H1 (cell line): ENCODE measurements around the gene MED28. TPM values are rescaled to one million over a fixed set of nuclear protein-coding genes. Genes with fewer than 3 reads are reported as not detected.

Source experiments
- CTCF ChIA-PET: fragments of 300-600 bp; sonication (Branson Sonifier 250); formaldehyde crosslinking; loops from one replicate; lab custom pipeline; 2021; ENCODE audit not compliant: partially characterized antibody; lab: Charles Lee
- POLR2A ChIA-PET: fragments of 300-600 bp; sonication (Branson Sonifier 250); formaldehyde crosslinking; loops from one replicate; lab custom pipeline; 2021; ENCODE audit warnings: inconsistent platforms; ENCODE audit not compliant: partially characterized antibody; lab: Charles Lee
- DNase-seq, 2 experiments: peaks; one replicate each; pipeline versions ENCODE4 v3.0.0 to v3.0.0-alpha.2; 2010 to 2022; ENCODE audit warnings: low spot score in 2 of 2, low read depth in 1 of 2, mixed read lengths in 1 of 2
- FAIRE-seq: peaks from 2 replicates; lab custom pipeline; 2011; peaks lifted over from hg19 to GRCh38; lab: Jason Lieb, UNC
- H2AFZ ChIP-seq: 2 replicates; pipeline ENCODE4 v1.8.1; 2012; ENCODE audit warnings: low read length, inconsistent platforms
- H2AK5ac ChIP-seq: 2 replicates; pipeline ENCODE4 v1.6.1; 2013; ENCODE audit warnings: low read depth, low read length
- H2BK120ac ChIP-seq: replicated peaks from 2 replicates; pipeline ENCODE3; 2013; ENCODE audit warnings: low read depth, low read length, inconsistent platforms
- H2BK12ac ChIP-seq: 2 replicates; pipeline ENCODE4 v1.6.1; 2013; ENCODE audit warnings: low read depth, low read length
- H2BK15ac ChIP-seq: 2 replicates; pipeline ENCODE4 v1.6.1; 2013; ENCODE audit warnings: low read length
- H2BK20ac ChIP-seq: 2 replicates; pipeline ENCODE4 v1.6.1; 2013; ENCODE audit warnings: low read length
- H2BK5ac ChIP-seq: 2 replicates; pipeline ENCODE4 v1.6.1; 2013; ENCODE audit warnings: low read depth, low read length
- H3K14ac ChIP-seq: 2 replicates; pipeline ENCODE4 v1.6.1; 2013; ENCODE audit warnings: inconsistent platforms; ENCODE audit not compliant: insufficient read length
- H3K18ac ChIP-seq: 2 replicates; pipeline ENCODE4 v1.6.1; 2013; ENCODE audit warnings: low read length; ENCODE audit errors: extremely low read depth
- H3K23ac ChIP-seq: 2 replicates; pipeline ENCODE4 v1.6.1; 2013; ENCODE audit warnings: inconsistent platforms; ENCODE audit not compliant: insufficient read length
- H3K23me2 ChIP-seq: 2 replicates; pipeline ENCODE4 v1.6.1; 2013; ENCODE audit warnings: low read depth, low read length
- H3K27ac ChIP-seq: 2 replicates; pipeline ENCODE4 v1.6.1; 2011; ENCODE audit warnings: low read depth, low read length, inconsistent platforms
- H3K27me3 ChIP-seq, 4 experiments: replicated peaks in 1 of 4; 1 replicate in 1 of 4; 2 replicates in 3 of 4; pipeline versions ENCODE4 v1.6.1 to v1.8.1; 2011 to 2013; ENCODE audit warnings: low read length in 3 of 4, mild to moderate bottlenecking in 3 of 4, inconsistent platforms in 2 of 4, mixed read lengths in 2 of 4, moderate library complexity in 1 of 4; ENCODE audit not compliant: control insufficient read depth in 3 of 4, insufficient read depth in 3 of 4; ENCODE audit errors: extremely low read depth in 1 of 4
- H3K36me3 ChIP-seq, 4 experiments: 2 replicates each; pipeline versions ENCODE4 v1.6.1 to v1.8.1; 2011 to 2013; ENCODE audit warnings: mild to moderate bottlenecking in 4 of 4, low read length in 3 of 4, moderate library complexity in 2 of 4, control low read depth in 1 of 4, inconsistent platforms in 1 of 4; ENCODE audit not compliant: insufficient read depth in 4 of 4, control insufficient read depth in 2 of 4
- H3K4ac ChIP-seq: replicated peaks from 2 replicates; pipeline ENCODE3; 2013; ENCODE audit warnings: low read length, low read depth, mixed read lengths, inconsistent platforms; ENCODE audit not compliant: insufficient read length
- H3K4me1 ChIP-seq, 4 experiments: replicated peaks in 1 of 4; 1 replicate in 1 of 4; 2 replicates in 3 of 4; pipeline versions ENCODE4 v1.6.1 to v1.8.1; 2011 to 2013; ENCODE audit warnings: low read length in 3 of 4, inconsistent platforms in 2 of 4, mixed read lengths in 1 of 4; ENCODE audit not compliant: insufficient read depth in 4 of 4, control insufficient read depth in 3 of 4
- H3K4me2 ChIP-seq, 2 experiments: 2 replicates each; pipeline versions ENCODE4 v1.6.1 to v1.8.1; 2011 to 2013; ENCODE audit warnings: low read depth in 2 of 2, low read length in 2 of 2, control low read depth in 1 of 2, inconsistent platforms in 1 of 2, mild to moderate bottlenecking in 1 of 2; ENCODE audit not compliant: insufficient read depth in 1 of 2
- H3K4me3 ChIP-seq, 4 experiments: fragments of 200-600, 300-600 bp in 1 of 4; sonication (generic), shearing (Covaris generic), sonication (Bioruptor Twin) in 1 of 4; 2 replicates each; pipeline versions ENCODE4 v1.5.1 to v1.8.1; 2011 to 2016; ENCODE audit warnings: low read length in 4 of 4, low read depth in 3 of 4, control low read depth in 2 of 4, inconsistent platforms in 2 of 4, mild to moderate bottlenecking in 2 of 4, mixed read lengths in 1 of 4, moderate library complexity in 1 of 4; ENCODE audit not compliant: insufficient read depth in 2 of 4; ENCODE audit errors: extremely low read depth in 1 of 4
- H3K56ac ChIP-seq: replicated peaks from 2 replicates; pipeline ENCODE3; 2013; ENCODE audit warnings: low read depth, mild to moderate bottlenecking, mixed read lengths, low read length, inconsistent platforms; ENCODE audit not compliant: insufficient read length
- H3K79me1 ChIP-seq: 2 replicates; pipeline ENCODE4 v1.6.1; 2013; ENCODE audit warnings: low read depth, low read length, control low read depth
- H3K79me2 ChIP-seq, 2 experiments: 2 replicates each; pipeline versions ENCODE4 v1.6.1 to v1.8.1; 2012 to 2013; ENCODE audit warnings: low read length in 2 of 2, mild to moderate bottlenecking in 2 of 2, inconsistent platforms in 1 of 2; ENCODE audit not compliant: insufficient read depth in 2 of 2, control insufficient read depth in 1 of 2
- H3K9ac ChIP-seq, 4 experiments: replicated peaks in 1 of 4; 1 replicate in 1 of 4; 2 replicates in 3 of 4; pipeline versions ENCODE4 v1.6.1 to v1.8.1; 2011 to 2013; ENCODE audit warnings: low read depth in 3 of 4, low read length in 3 of 4, control low read depth in 2 of 4, mild to moderate bottlenecking in 2 of 4, moderate library complexity in 2 of 4, inconsistent platforms in 1 of 4; ENCODE audit errors: extremely low read depth in 1 of 4
- H3K9me3 ChIP-seq, 2 experiments: 2 replicates each; pipeline versions ENCODE4 v1.6.1 to v1.8.1; 2012 to 2013; ENCODE audit warnings: mild to moderate bottlenecking in 2 of 2, moderate library complexity in 2 of 2, control low read depth in 1 of 2, inconsistent platforms in 1 of 2, low read depth in 1 of 2, low read length in 1 of 2, mixed read lengths in 1 of 2; ENCODE audit not compliant: insufficient read depth in 2 of 2
- H4K20me1 ChIP-seq, 2 experiments: replicated peaks in 1 of 2; 2 replicates each; pipeline versions ENCODE3 to v1.8.1; 2011 to 2013; ENCODE audit warnings: inconsistent platforms in 2 of 2, low read length in 2 of 2, mild to moderate bottlenecking in 1 of 2; ENCODE audit not compliant: insufficient read depth in 2 of 2, control insufficient read depth in 1 of 2
- H4K5ac ChIP-seq: 2 replicates; pipeline ENCODE4 v1.6.1; 2013; ENCODE audit warnings: low read length, low read depth, mixed read lengths, inconsistent platforms; ENCODE audit not compliant: insufficient read length
- H4K8ac ChIP-seq: 2 replicates; pipeline ENCODE4 v1.8.0; 2013; ENCODE audit warnings: mild to moderate bottlenecking, moderate library complexity, low read length, inconsistent platforms; ENCODE audit not compliant: insufficient read depth; ENCODE audit errors: extremely low read depth
- H4K91ac ChIP-seq: replicated peaks from 2 replicates; pipeline ENCODE3; 2013; ENCODE audit warnings: low read length, mixed read lengths, inconsistent platforms; ENCODE audit not compliant: insufficient read length
- CHD1 ChIP-seq: IDR thresholded peaks from 2 replicates; pipeline ENCODE4 v1.6.1; 2012; ENCODE audit warnings: low read depth, low read length, improper control_type of control experiment
- CHD2 ChIP-seq: IDR thresholded peaks from 2 replicates; pipeline ENCODE4 v1.6.1; 2012; ENCODE audit warnings: low read length, improper control_type of control experiment
- EGR1 ChIP-seq: IDR thresholded peaks from 2 replicates; pipeline ENCODE4 v1.6.1; 2011; ENCODE audit warnings: low read depth, low read length, borderline replicate concordance
- FOSL1 ChIP-seq: IDR thresholded peaks from 2 replicates; pipeline ENCODE4 v1.6.1; 2011; ENCODE audit warnings: mild to moderate bottlenecking, low read depth, low read length, moderate library complexity; ENCODE audit not compliant: insufficient read depth
- HDAC6 ChIP-seq: IDR thresholded peaks from one replicate; pipeline ENCODE4 v1.7.1; 2012; ENCODE audit warnings: low read depth, mild to moderate bottlenecking, inconsistent platforms, low read length, moderate library complexity
- POLR2A ChIP-seq, 2 experiments: IDR thresholded peaks; 1 replicate in 1 of 2; 2 replicates in 1 of 2; pipeline ENCODE4 v1.6.1; 2011; ENCODE audit warnings: low read depth in 2 of 2, low read length in 2 of 2, mild to moderate bottlenecking in 2 of 2; ENCODE audit errors: control extremely low read depth in 1 of 2
- RAD21 ChIP-seq, 2 experiments: IDR thresholded peaks in 1 of 2; conservative IDR thresholded peaks in 1 of 2; 2 replicates each; pipeline ENCODE4 v1.6.1; 2011; ENCODE audit warnings: low read depth in 2 of 2, low read length in 2 of 2, improper control_type of control experiment in 1 of 2, inconsistent platforms in 1 of 2, mild to moderate bottlenecking in 1 of 2, moderate library complexity in 1 of 2
- RNF2 ChIP-seq: fragments of 200-900, 300-1000 bp; sonication (generic); IDR thresholded peaks from 2 replicates; pipeline ENCODE4 v1.7.1; 2016; ENCODE audit warnings: borderline replicate concordance, low read depth, mild to moderate bottlenecking, antibody characterized with exemption, low read length; ENCODE audit not compliant: poor library complexity, severe bottlenecking; ENCODE audit errors: missing control alignments
- SIRT6 ChIP-seq: IDR thresholded peaks from one replicate; pipeline ENCODE4 v1.7.1; 2012; ENCODE audit warnings: low read length, inconsistent platforms
- YY1 ChIP-seq: IDR thresholded peaks from 2 replicates; pipeline ENCODE4 v1.6.1; 2011; ENCODE audit warnings: low read depth, mild to moderate bottlenecking, low read length
- ZNF274 ChIP-seq: IDR thresholded peaks from 2 replicates; pipeline ENCODE4 v1.7.0; 2012; ENCODE audit warnings: low read length, borderline replicate concordance; ENCODE audit errors: extremely low read depth
- WGBS, 2 experiments: shearing (Covaris generic) in 1 of 2; methylation state at CpG; one replicate each; pipeline versions ENCODE4 v1.1.6 to v1.1.7; 2013 to 2015; ENCODE audit warnings: low lambda C conversion rate in 2 of 2, mixed read lengths in 2 of 2, inconsistent platforms in 1 of 2, low coverage in 1 of 2, missing lambda C conversion rate in 1 of 2; ENCODE audit not compliant: insufficient replicate concordance in 2 of 2, insufficient coverage in 1 of 2, insufficient read length in 1 of 2; ENCODE audit errors: extremely low coverage in 1 of 2, missing lambda C conversion rate in 1 of 2; 5-methylcytosine and 5-hydroxymethylcytosine counted together
- polyA plus RNA-seq, 7 experiments: library from polyadenylated mRNA; depleted of rRNA in 3 of 7; stranded (reverse) in 5 of 7; unstranded in 2 of 7; fragments of >200 nt in 5 of 7; fragments of 200-250 nt in 2 of 7; gene quantifications; 1 replicate in 5 of 7; 2 replicates in 1 of 7; 4 replicates in 1 of 7; pipeline versions ENCODE4 v1.2.1 to v1.2.3, GENCODE V29; 2011 to 2013; ENCODE audit warnings: missing spikeins in 2 of 7, mixed read lengths in 2 of 7
- total RNA-seq: library from RNA; stranded (reverse); fragmentation: NEBNext Ultra II Directional; extraction: Animal tissue kit (Norgen Biotek cat#: 25700); gene quantifications from 2 replicates; pipeline ENCODE4 v1.2.1, GENCODE V29; 2021
- TF ChIP-seq, protein P1 (sequence below): IDR thresholded peaks from 2 replicates; pipeline ENCODE4 v1.6.1; 2011; ENCODE audit warnings: low read depth, mild to moderate bottlenecking, low read length; ENCODE audit not compliant: insufficient read depth

The MED28 gene
- total and polyA plus RNA-seq, 2 of the 8 experiments (the other 6 are each of a cell fraction or from before 2014, with no cell fraction given), result 24.0 to 87.1 TPM

DNA sequence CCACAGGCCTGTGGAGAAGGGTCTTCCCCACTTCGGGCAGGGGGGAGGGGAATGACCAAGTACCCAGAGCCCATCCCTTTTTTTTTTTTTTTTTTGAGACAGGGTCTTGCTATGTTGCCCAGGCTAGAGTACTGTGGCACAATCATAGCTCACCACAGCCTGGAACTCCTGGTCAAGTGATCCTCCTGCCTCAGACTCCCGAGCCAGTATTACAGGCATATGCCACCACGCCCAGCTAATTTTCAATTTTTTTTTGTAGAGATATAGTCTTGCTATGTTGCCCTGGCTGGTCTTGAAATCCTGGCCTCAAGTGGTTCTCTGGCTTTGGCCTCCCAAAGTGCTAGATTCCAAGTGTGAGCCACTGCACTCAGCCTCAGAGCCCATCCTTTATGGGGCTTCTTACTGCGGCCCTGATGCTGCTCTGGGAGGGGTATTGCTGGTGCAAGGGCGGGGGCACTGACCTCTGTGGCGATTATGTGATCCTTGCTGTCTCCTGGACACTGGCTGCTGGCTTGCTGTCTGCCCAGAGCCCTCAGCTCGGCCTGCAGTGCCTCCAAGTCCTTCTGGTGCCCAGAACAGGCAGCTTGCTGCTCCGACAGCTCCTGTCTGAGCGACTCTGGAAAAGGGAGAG lies 32.9 kb downstream of the MED28 start:
- WGBS, 2 experiments, result 89% methylated on average over 9 of the region's 9 CpGs; no CpG with 5 or more reads in 1 of the 2 experiments
- no peak overlapping the region for H3K9ac ChIP-seq
- no peak for DNase-seq
- no peak overlapping the region for H2BK20ac ChIP-seq
- H2AFZ ChIP-seq, result no peak overlapping the region
- H3K79me1 ChIP-seq, result no peaks in the 10 kb centered on the region
- H2AK5ac ChIP-seq, result no peak overlapping the region
- H3K23ac ChIP-seq, result no peak overlapping the region
- H3K27ac ChIP-seq, result no peak overlapping the region
- no peak overlapping the region for H3K56ac ChIP-seq
- no peaks in the 10 kb centered on the region for H3K79me2 ChIP-seq
- ChIA-PET POLR2A (interaction anchor here (0.7 to 1.3 kb wide), 3 partner anchors 71 to 1070 kb away, joined by 3 to 4 read pairs (median 3); no protein-coding TSS in a partner anchor), CTCF (interaction anchor here (0.6 to 3.1 kb wide), 5 partner anchors 10 to 137 kb away, joined by 3 to 14 read pairs (median 6); no protein-coding TSS in a partner anchor)
- H3K27me3 ChIP-seq, result no peaks in the 10 kb centered on the region; a peak in 1 of 7 replicates
- H4K20me1 ChIP-seq, result peaks cover 0 to 4% of the 10 kb centered on the region in 2 experiments
- H2BK15ac ChIP-seq, result no peak overlapping the region
- H3K36me3 ChIP-seq, result no peaks in the 10 kb centered on the region
- no peaks in the 10 kb centered on the region for H3K4me1 ChIP-seq
- H4K8ac ChIP-seq, result no peak overlapping the region
- no peak overlapping the region for H3K14ac ChIP-seq
- H3K9me3 ChIP-seq, result peaks cover 0 to 5% of the 10 kb centered on the region in 2 experiments; a peak in 1 of 4 replicates
- H3K4me3 ChIP-seq, result no peak overlapping the region
- FAIRE-seq, result no peak
- no peak overlapping the region for H4K5ac ChIP-seq
- no peak overlapping the region for H2BK5ac ChIP-seq
- H3K23me2 ChIP-seq, result no peaks in the 10 kb centered on the region; the same call in 1 of the 2 replicates
- H4K91ac ChIP-seq, result no peak overlapping the region
- H3K4ac ChIP-seq, result no peak overlapping the region
- H3K18ac ChIP-seq, result no peak overlapping the region
- H2BK12ac ChIP-seq, result no peak overlapping the region
- no peak overlapping the region for H2BK120ac ChIP-seq
- no peak overlapping the region for H3K4me2 ChIP-seq
- TF ChIP-seq RNF2 (no peak), HDAC6 (no peak), YY1 (no peak), SIRT6 (no peak), ZNF274 (no peak), CHD1 (no peak), RAD21 (IDR thresholded peaks at IDR 0.05 in 1 of 2, conservative IDR thresholded peaks at IDR 0.05 in 1 of 2; ENCODE audit: low read depth in 2 of 2, low read length in 2 of 2) (no peak), POLR2A (IDR thresholded peaks at IDR 0.05; ENCODE audit: control extremely low read depth in 1 of 2, low read depth in 2 of 2, low read length in 2 of 2) (no peak), FOSL1 (no peak), CHD2 (no peak), EGR1 (no peak)
- TF ChIP-seq, protein P1, sequence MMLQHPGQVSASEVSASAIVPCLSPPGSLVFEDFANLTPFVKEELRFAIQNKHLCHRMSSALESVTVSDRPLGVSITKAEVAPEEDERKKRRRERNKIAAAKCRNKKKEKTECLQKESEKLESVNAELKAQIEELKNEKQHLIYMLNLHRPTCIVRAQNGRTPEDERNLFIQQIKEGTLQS, result no peak
